IMR-90 (cell line): ENCODE data around the gene NKX2-1. TPM values are rescaled to one million over a fixed set of nuclear protein-coding genes. Genes with fewer than 3 reads are reported as not detected.

Source experiments
- ATAC-seq: fragments of 200-7000 bp; cut with Tn5 transposase; 2 replicates; pipeline ENCODE4 v1.9.1; 2020; ENCODE audit warnings: low read depth, mild to moderate bottlenecking, moderate library complexity
- BruUV-seq: library from RNA; stranded (reverse); fragments of 400-500 nt; replicated peaks from 2 replicates; lab custom pipeline; 2021; lab: Mats Ljungman, UMichigan
- CTCF ChIA-PET: fragments of 300-600 bp; formaldehyde crosslinking; extraction: SDS; loops from one replicate; lab custom pipeline; 2021; ENCODE audit warnings: antibody characterized with exemption; lab: Yijun Ruan, JAX
- POLR2A ChIA-PET: fragments of 300-600 bp; sonication (Branson Sonifier 250); formaldehyde crosslinking; loops from one replicate; lab custom pipeline; 2022; ENCODE audit warnings: antibody characterized with exemption; ENCODE audit not compliant: unreplicated experiment; lab: Charles Lee
- DNase-seq: peaks from one replicate; pipeline ENCODE4 v3.0.0; 2013
- H2AFZ ChIP-seq: replicated peaks from 2 replicates; pipeline ENCODE3; 2013; ENCODE audit warnings: low read length, mild to moderate bottlenecking; ENCODE audit not compliant: poor library complexity
- H2AK5ac ChIP-seq: 2 replicates; pipeline ENCODE4 v1.6.1; 2013; ENCODE audit warnings: low read depth, low read length, inconsistent platforms
- H2AK9ac ChIP-seq: replicated peaks from 2 replicates; pipeline ENCODE3; 2013; ENCODE audit warnings: mild to moderate bottlenecking, low read depth, low read length, moderate library complexity; ENCODE audit not compliant: poor library complexity
- H2BK120ac ChIP-seq: 2 replicates; pipeline ENCODE4 v1.6.1; 2013; ENCODE audit warnings: low read depth, low read length, inconsistent platforms
- H2BK15ac ChIP-seq: 3 replicates; pipeline ENCODE4 v1.6.1; 2013; ENCODE audit warnings: low read depth, low read length, inconsistent platforms
- H2BK20ac ChIP-seq: 2 replicates; pipeline ENCODE4 v1.6.1; 2013; ENCODE audit warnings: low read depth, mild to moderate bottlenecking, inconsistent platforms, low read length, moderate library complexity
- H2BK5ac ChIP-seq: 2 replicates; pipeline ENCODE4 v1.6.1; 2013; ENCODE audit warnings: mild to moderate bottlenecking, low read depth, low read length, inconsistent platforms; ENCODE audit not compliant: poor library complexity, severe bottlenecking
- H3K14ac ChIP-seq: replicated peaks from 2 replicates; pipeline ENCODE4 v1.6.1; 2013; ENCODE audit warnings: low read depth, low read length, inconsistent platforms
- H3K18ac ChIP-seq: 2 replicates; pipeline ENCODE4 v1.6.1; 2013; ENCODE audit warnings: low read depth, low read length, control low read depth
- H3K23ac ChIP-seq: 2 replicates; pipeline ENCODE4 v1.6.1; 2013; ENCODE audit warnings: low read depth, low read length, inconsistent platforms
- H3K27ac ChIP-seq: 2 replicates; pipeline ENCODE4 v1.5.1; 2013; ENCODE audit warnings: mild to moderate bottlenecking, control low read depth, low read length; ENCODE audit not compliant: insufficient read depth
- H3K27me3 ChIP-seq: 2 replicates; pipeline ENCODE4 v1.6.1; 2013; ENCODE audit warnings: low read length; ENCODE audit not compliant: control insufficient read depth, insufficient read depth
- H3K36me3 ChIP-seq: 2 replicates; pipeline ENCODE4 v1.6.1; 2013; ENCODE audit warnings: low read length, mixed read lengths; ENCODE audit not compliant: control insufficient read depth, insufficient read depth
- H3K4ac ChIP-seq: 2 replicates; pipeline ENCODE4 v1.6.1; 2013; ENCODE audit warnings: low read depth, low read length, inconsistent platforms
- H3K4me1 ChIP-seq: 2 replicates; pipeline ENCODE4 v1.6.1; 2013; ENCODE audit warnings: low read length, mixed read lengths; ENCODE audit not compliant: control insufficient read depth, insufficient read depth
- H3K4me2 ChIP-seq: 2 replicates; pipeline ENCODE4 v1.6.1; 2013; ENCODE audit warnings: low read depth, mild to moderate bottlenecking, control low read depth, low read length, moderate library complexity
- H3K4me3 ChIP-seq: 2 replicates; pipeline ENCODE4 v1.5.1; 2013; ENCODE audit warnings: low read depth, mild to moderate bottlenecking, control low read depth, low read length, moderate library complexity; ENCODE audit not compliant: insufficient read depth
- H3K56ac ChIP-seq: 2 replicates; pipeline ENCODE4 v1.6.1; 2013; ENCODE audit warnings: low read length, inconsistent platforms; ENCODE audit not compliant: insufficient read depth; ENCODE audit errors: extremely low read depth
- H3K79me1 ChIP-seq, 2 experiments: 2 replicates each; pipeline ENCODE4 v1.6.1; 2013; ENCODE audit warnings: low read length in 2 of 2, inconsistent platforms in 1 of 2, low read depth in 1 of 2
- H3K9ac ChIP-seq: 2 replicates; pipeline ENCODE4 v1.6.1; 2013; ENCODE audit warnings: low read depth, low read length, control low read depth
- H3K9me1 ChIP-seq: 2 replicates; pipeline ENCODE4 v1.6.1; 2013; ENCODE audit warnings: low read length, inconsistent platforms; ENCODE audit not compliant: insufficient read depth
- H3K9me3 ChIP-seq: 2 replicates; pipeline ENCODE4 v1.6.1; 2013; ENCODE audit warnings: low read length; ENCODE audit not compliant: control insufficient read depth, insufficient read depth
- H4K20me1 ChIP-seq: 2 replicates; pipeline ENCODE4 v1.6.1; 2013; ENCODE audit warnings: low read length, inconsistent platforms; ENCODE audit not compliant: insufficient read depth
- H4K5ac ChIP-seq: 2 replicates; pipeline ENCODE4 v1.6.1; 2013; ENCODE audit warnings: mild to moderate bottlenecking, low read depth, low read length, control low read depth
- H4K8ac ChIP-seq, 2 experiments: 2 replicates each; pipeline ENCODE4 v1.6.1; 2013; ENCODE audit warnings: low read depth in 2 of 2, low read length in 2 of 2, control low read depth in 1 of 2, inconsistent platforms in 1 of 2
- H4K91ac ChIP-seq: 2 replicates; pipeline ENCODE4 v1.6.1; 2013; ENCODE audit warnings: low read depth, low read length, inconsistent platforms; ENCODE audit not compliant: insufficient read depth
- BHLHE40 ChIP-seq: fragments of 150-350 bp; IDR thresholded peaks from 2 replicates; pipeline ENCODE4 v1.6.1; 2016; ENCODE audit warnings: mild to moderate bottlenecking, low read depth, low read length
- FOS ChIP-seq: fragments of 150-350 bp; IDR thresholded peaks from 2 replicates; pipeline ENCODE4 v1.6.1; 2016; ENCODE audit warnings: low read depth, low read length
- MXI1 ChIP-seq: IDR thresholded peaks from 2 replicates; pipeline ENCODE4 v1.6.1; 2012; ENCODE audit warnings: low read depth, mild to moderate bottlenecking, low read length, moderate library complexity, borderline replicate concordance
- NFE2L2 ChIP-seq: fragments of 150-350 bp; IDR thresholded peaks from 2 replicates; pipeline ENCODE4 v1.6.1; 2016; ENCODE audit warnings: low read depth, mild to moderate bottlenecking, low read length
- RFX5 ChIP-seq: IDR thresholded peaks from 2 replicates; pipeline ENCODE4 v1.8.0; 2012; ENCODE audit warnings: low read depth, mild to moderate bottlenecking, low read length, moderate library complexity
- SMC3 ChIP-seq: fragments of 150-350 bp; IDR thresholded peaks from 2 replicates; pipeline ENCODE4 v1.6.1; 2016; ENCODE audit warnings: low read depth, mild to moderate bottlenecking, antibody characterized with exemption, low read length, moderate library complexity
- WGBS, 2 experiments: methylation state at CpG; one replicate each; pipeline versions ENCODE4 v1.1.5 to v1.1.7; 2013; ENCODE audit warnings: missing lambda C conversion rate in 2 of 2; ENCODE audit not compliant: insufficient read length in 1 of 2; ENCODE audit errors: extremely low coverage in 2 of 2; 5-methylcytosine and 5-hydroxymethylcytosine counted together
- dilution Hi-C: fragments of 300-500 bp; cut with HindIII; formaldehyde crosslinking; loops from one replicate; pipeline ENCODE4 v1.14.3; 2018; ENCODE audit warnings: low sequenced_read_pairs; ENCODE audit not compliant: unreplicated experiment
- in situ Hi-C: fragments of 300-500 bp; cut with MboI; formaldehyde crosslinking; loops from 3 replicates; pipeline ENCODE4 v1.14.3; 2019; ENCODE audit warnings: low sequenced_read_pairs, inconsistent platforms, mixed read lengths
- intact Hi-C: fragments of 100-400 bp; cut with micrococcal nuclease; formaldehyde crosslinking; loops from 2 replicates; pipeline ENCODE4 v1.10.0; 2022
- polyA plus RNA-seq, 3 experiments: library from polyadenylated mRNA; depleted of rRNA; stranded (reverse); fragments of >200 nt; gene quantifications; 2 replicates each; pipeline ENCODE4 v1.2.3, GENCODE V29; 2012; ENCODE audit warnings: low replicate concordance in 1 of 3
- total RNA-seq: library from RNA; depleted of rRNA; stranded (reverse); fragments of >200 nt; gene quantifications from 2 replicates; pipeline ENCODE4 v1.2.3, GENCODE V29; 2012
- TF ChIP-seq, protein P1 (sequence below): fragments of 150-350 bp; IDR thresholded peaks from 2 replicates; pipeline ENCODE4 v1.6.1; 2016; ENCODE audit warnings: low read depth, mild to moderate bottlenecking, low read length, moderate library complexity, borderline replicate concordance
- TF ChIP-seq, protein P2 (sequence below): fragments of 150-350 bp; IDR thresholded peaks from 2 replicates; pipeline ENCODE4 v1.6.1; 2017; ENCODE audit warnings: mild to moderate bottlenecking, antibody characterized with exemption, low read length, low read depth

The NKX2-1 gene
- total and polyA plus RNA-seq, 2 of the 4 experiments (the other 2 are of a cell fraction): not detected

DNA sequence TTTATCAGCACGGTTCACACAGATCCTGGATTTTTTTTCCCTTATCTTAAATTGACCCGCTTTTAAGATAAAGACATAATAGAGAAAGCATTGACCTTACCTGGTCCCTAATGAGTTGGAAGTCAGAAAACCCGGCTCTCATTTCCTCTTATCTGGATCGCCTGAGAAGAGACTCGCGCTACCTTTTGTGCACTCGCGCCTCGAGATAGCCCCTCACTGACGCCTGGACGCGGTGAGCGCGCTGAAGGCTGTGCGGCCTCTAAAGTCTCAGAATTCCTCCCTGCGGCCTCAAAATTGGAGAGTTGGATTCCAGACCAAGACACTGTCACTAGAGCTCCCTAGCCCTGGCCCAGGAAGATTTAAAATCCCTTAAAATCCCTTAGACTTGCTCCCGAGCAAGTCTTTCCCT is 7.0 kb downstream of the NKX2-1 start:
- Histone ChIP-seq H4K20me1 (no peaks in the 10 kb centered on the region), H2AK5ac (no peak overlapping the region), H3K4me1 (no peaks in the 10 kb centered on the region), H3K9me1 (no peaks in the 10 kb centered on the region), H2BK5ac (no peak overlapping the region), H3K4ac (no peak overlapping the region), H3K56ac (no peak overlapping the region), H3K27ac (no peak overlapping the region), H3K23ac (no peak overlapping the region), H3K4me2 (no peak overlapping the region), H2BK15ac (no peak overlapping the region), H3K79me1 (no peaks in the 10 kb centered on the region), H3K27me3 (peaks cover 87% of the 10 kb centered on the region), H3K9ac (no peak overlapping the region), H2AFZ (no peak overlapping the region), H3K4me3 (no peak overlapping the region), H4K5ac (no peak overlapping the region), H4K8ac (no peak overlapping the region), H2AK9ac (no peak overlapping the region), H3K9me3 (peaks cover 5% of the 10 kb centered on the region), H3K18ac (no peak overlapping the region), H3K36me3 (no peaks in the 10 kb centered on the region), H4K91ac (no peak overlapping the region), H2BK120ac (no peak overlapping the region), H2BK20ac (no peak overlapping the region), H3K14ac (no peak overlapping the region)
- BruUV-seq: no TSS peak
- POLR2A ChIA-PET: interaction anchor here (0.6 kb wide), 1 partner anchor 112 kb away, joined by 3 read pairs; no protein-coding TSS in a partner anchor
- ATAC-seq (no peak), DNase-seq (no peak)
- intact Hi-C loops (no loop called here), in situ Hi-C loops (no loop called here), dilution Hi-C loops (no loop called here)
- CTCF ChIA-PET: no interaction called here
- WGBS, 2 experiments: no CpG with 5 or more reads among the region's 17 CpGs
- TF ChIP-seq, protein P1, sequence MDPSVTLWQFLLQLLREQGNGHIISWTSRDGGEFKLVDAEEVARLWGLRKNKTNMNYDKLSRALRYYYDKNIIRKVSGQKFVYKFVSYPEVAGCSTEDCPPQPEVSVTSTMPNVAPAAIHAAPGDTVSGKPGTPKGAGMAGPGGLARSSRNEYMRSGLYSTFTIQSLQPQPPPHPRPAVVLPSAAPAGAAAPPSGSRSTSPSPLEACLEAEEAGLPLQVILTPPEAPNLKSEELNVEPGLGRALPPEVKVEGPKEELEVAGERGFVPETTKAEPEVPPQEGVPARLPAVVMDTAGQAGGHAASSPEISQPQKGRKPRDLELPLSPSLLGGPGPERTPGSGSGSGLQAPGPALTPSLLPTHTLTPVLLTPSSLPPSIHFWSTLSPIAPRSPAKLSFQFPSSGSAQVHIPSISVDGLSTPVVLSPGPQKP: no peak
- TF ChIP-seq BHLHE40 (no peak), FOS (no peak), SMC3 (no peak), NFE2L2 (no peak), RFX5 (no peak), MXI1 (no peak)
- TF ChIP-seq, protein P2, sequence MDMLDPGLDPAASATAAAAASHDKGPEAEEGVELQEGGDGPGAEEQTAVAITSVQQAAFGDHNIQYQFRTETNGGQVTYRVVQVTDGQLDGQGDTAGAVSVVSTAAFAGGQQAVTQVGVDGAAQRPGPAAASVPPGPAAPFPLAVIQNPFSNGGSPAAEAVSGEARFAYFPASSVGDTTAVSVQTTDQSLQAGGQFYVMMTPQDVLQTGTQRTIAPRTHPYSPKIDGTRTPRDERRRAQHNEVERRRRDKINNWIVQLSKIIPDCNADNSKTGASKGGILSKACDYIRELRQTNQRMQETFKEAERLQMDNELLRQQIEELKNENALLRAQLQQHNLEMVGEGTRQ: no peak
